K562 (cell line): ENCODE results near the gene TMEM88. TPM values are rescaled to one million over a fixed set of nuclear protein-coding genes. Genes with fewer than 3 reads are reported as not detected.

ENCODE experiments used
- BCOR ChIP-seq: fragments of 450-650 bp; IDR thresholded peaks from 2 replicates; pipeline ENCODE4 v1.6.1; 2016
- CREBBP ChIP-seq: IDR thresholded peaks from one replicate; pipeline ENCODE4 v1.6.1; 2012; ENCODE audit warnings: low read depth, mild to moderate bottlenecking, control low read depth, inconsistent platforms, low read length
- DACH1 ChIP-seq: fragments of 450-650 bp; IDR thresholded peaks from 2 replicates; pipeline ENCODE4 v1.6.1; 2018; ENCODE audit not compliant: partially characterized antibody
- HIVEP1 ChIP-seq: fragments of 250-450 bp; sonication (Bioruptor Pico); IDR thresholded peaks from 2 replicates; pipeline ENCODE4 v1.4.0; 2020; ENCODE audit warnings: mild to moderate bottlenecking
- HMGXB4 ChIP-seq: sonication (generic); formaldehyde crosslinking; IDR thresholded peaks from 2 replicates; pipeline ENCODE4 v1.8.1; 2023; ENCODE audit warnings: mild to moderate bottlenecking, missing genetic modification reagents
- KAT7 ChIP-seq: sonication (generic); formaldehyde crosslinking; IDR thresholded peaks from 2 replicates; pipeline ENCODE4 v1.8.0; 2022; ENCODE audit warnings: missing genetic modification reagents, mild to moderate bottlenecking, borderline replicate concordance
- LEF1 ChIP-seq: fragments of 450-650 bp; IDR thresholded peaks from 2 replicates; pipeline ENCODE4 v1.6.1; 2016; ENCODE audit warnings: mild to moderate bottlenecking
- MTA3 ChIP-seq: fragments of 450-650 bp; formaldehyde crosslinking; IDR thresholded peaks from 2 replicates; pipeline ENCODE4 v1.6.1; 2017; ENCODE audit warnings: mild to moderate bottlenecking, borderline replicate concordance
- MYC ChIP-seq, 2 experiments: fragments of 250-450 bp in 1 of 2; sonication (Bioruptor Pico) in 1 of 2; IDR thresholded peaks; 2 replicates each; pipeline versions ENCODE4 v1.5.1 to v1.6.1; 2012 to 2021; ENCODE audit warnings: low read depth in 2 of 2, borderline replicate concordance in 1 of 2, improper control_type of control experiment in 1 of 2, low read length in 1 of 2, mild to moderate bottlenecking in 1 of 2, moderate library complexity in 1 of 2
- POLR2H ChIP-seq: IDR thresholded peaks from 2 replicates; pipeline ENCODE4 v1.6.1; 2016; ENCODE audit warnings: missing genetic modification characterization, low read depth, mild to moderate bottlenecking, control low read depth, missing compliant biosample characterization, moderate library complexity
- PTBP1 ChIP-seq: fragments of 200-400 bp; formaldehyde crosslinking; IDR thresholded peaks from 2 replicates; pipeline ENCODE4 v1.6.1; 2017; ENCODE audit warnings: low read depth, low read length
- SLC30A9 ChIP-seq: fragments of 250-450 bp; sonication (Bioruptor Pico); IDR thresholded peaks from 2 replicates; pipeline ENCODE4 v1.8.0; 2022; ENCODE audit warnings: mild to moderate bottlenecking, moderate library complexity
- THRB ChIP-seq: fragments of 450-650 bp; formaldehyde crosslinking; conservative IDR thresholded peaks from 2 replicates; pipeline ENCODE4 v1.4.0; 2022; ENCODE audit warnings: mild to moderate bottlenecking, missing genetic modification characterization
- ZBTB2 ChIP-seq: fragments of 450-650 bp; IDR thresholded peaks from 2 replicates; pipeline ENCODE4 v1.6.1; 2016; ENCODE audit warnings: antibody characterized with exemption
- ZKSCAN1 ChIP-seq: fragments of 150-350 bp; IDR thresholded peaks from 2 replicates; pipeline ENCODE4 v1.6.1; 2016; ENCODE audit warnings: low read depth, low read length
- ZMIZ1 ChIP-seq, 2 experiments: fragments of 150-350 bp in 1 of 2; IDR thresholded peaks; 2 replicates each; pipeline ENCODE4 v1.6.1; 2012 to 2016; ENCODE audit warnings: low read depth in 2 of 2, low read length in 2 of 2, mild to moderate bottlenecking in 1 of 2, moderate library complexity in 1 of 2
- ZNF232 ChIP-seq: sonication (generic); formaldehyde crosslinking; IDR thresholded peaks from 2 replicates; pipeline ENCODE4 v1.8.0; 2022; ENCODE audit warnings: mild to moderate bottlenecking, missing genetic modification reagents
- ZNF398 ChIP-seq: fragments of 250-450 bp; sonication (Bioruptor Pico); IDR thresholded peaks from 2 replicates; pipeline ENCODE4 v1.8.0; 2021; ENCODE audit warnings: moderate library complexity, mild to moderate bottlenecking, inconsistent platforms
- polyA plus RNA-seq, 8 experiments: library from polyadenylated mRNA; depleted of rRNA in 4 of 8; stranded (reverse) in 5 of 8; unstranded in 3 of 8; fragments of >200 nt; fragmentation: Nextera tagmentation in 2 of 8; fragmentation: Illumina TruSeq in 1 of 8; extraction: Ambion mirVana in 2 of 8; extraction: Trizol in 1 of 8; gene quantifications; 2 replicates each; pipeline versions ENCODE4 v1.2.1 to v1.2.3, GENCODE V29; 2011 to 2014; ENCODE audit warnings: inconsistent platforms in 1 of 8, missing spikeins in 1 of 8
- total RNA-seq, 7 experiments: library from RNA; depleted of rRNA in 6 of 7; stranded (reverse); fragments of >200 nt in 6 of 7; fragmentation: Illumina TruSeq in 2 of 7; extraction: Trizol in 2 of 7; gene quantifications; 2 replicates each; pipeline versions ENCODE4 v1.2.1 to v1.2.3, GENCODE V29; 2011 to 2021; ENCODE audit warnings: low replicate concordance in 1 of 7

The TMEM88 gene
- total and polyA plus RNA-seq, 9 of the 15 experiments (the other 6 are each of a cell fraction or from before 2014, with no cell fraction given): 0.10 to 1.4 (median 0.36) TPM; not detected in 3

GRCh38 chr17:7833795-7834541, 20.9 kb upstream of the TMEM88 start, which contains the start of gene KDM6B (continued):
- TF ChIP-seq ZNF398 (CRISPR knock-in tag) (no peak), MYC (IDR thresholded peaks at IDR 0.05; ENCODE audit: low read depth, low read length) (0 out of 2 replicates have a peak, but pooled peaks have one; percentile 41), MYC (CRISPR knock-in tag; IDR thresholded peaks at IDR 0.05; ENCODE audit: borderline replicate concordance, low read depth) (no peak), PTBP1 (no peak), BCOR (no peak), MTA3 (no peak), ZBTB2 (no peak), ZNF232 (CRISPR knock-in tag) (no peak), THRB (no peak), LEF1 (no peak), ZMIZ1 (IDR thresholded peaks at IDR 0.05; ENCODE audit: low read depth in 2 of 2, low read length in 2 of 2) (no peak), KAT7 (CRISPR knock-in tag) (no peak), SLC30A9 (CRISPR knock-in tag) (no peak), ZKSCAN1 (no peak), DACH1 (no peak), CREBBP (no peak), HIVEP1 (CRISPR knock-in tag) (no peak), POLR2H (tag) (no peak), HMGXB4 (CRISPR knock-in tag) (no peak)
